WTC11 (cell line): ENCODE data around the gene HDLBP.

Experiments
- ATF1 ChIP-seq: sonication (generic); formaldehyde crosslinking; IDR thresholded peaks from 2 replicates; pipeline ENCODE4 v1.8.1; 2023; ENCODE audit warnings: mild to moderate bottlenecking, moderate library complexity, missing genetic modification reagents
- CBFB ChIP-seq: sonication (generic); formaldehyde crosslinking; IDR thresholded peaks from 2 replicates; pipeline ENCODE4 v1.8.1; 2022; ENCODE audit warnings: mild to moderate bottlenecking, low read depth, missing genetic modification reagents
- CREB1 ChIP-seq: sonication (generic); formaldehyde crosslinking; IDR thresholded peaks from 2 replicates; pipeline ENCODE4 v1.8.0; 2023; ENCODE audit warnings: mild to moderate bottlenecking, missing genetic modification reagents
- CTCF ChIP-seq: fragments of 200-600 bp; IDR thresholded peaks from 2 replicates; pipeline ENCODE4 v1.8.0; 2022; ENCODE audit warnings: antibody characterized with exemption
- NR2C2 ChIP-seq: sonication (generic); formaldehyde crosslinking; IDR thresholded peaks from 2 replicates; pipeline ENCODE4 v1.8.0; 2022; ENCODE audit warnings: mild to moderate bottlenecking, missing genetic modification reagents
- PREB ChIP-seq: sonication (generic); formaldehyde crosslinking; IDR thresholded peaks from 2 replicates; pipeline ENCODE4 v1.8.1; 2022; ENCODE audit warnings: mild to moderate bottlenecking, missing genetic modification reagents, moderate library complexity, borderline replicate concordance
- SP1 ChIP-seq: sonication (generic); formaldehyde crosslinking; conservative IDR thresholded peaks from 2 replicates; pipeline ENCODE4 v1.8.1; 2022; ENCODE audit warnings: missing genetic modification reagents
- ZNF219 ChIP-seq: sonication (generic); formaldehyde crosslinking; IDR thresholded peaks from 2 replicates; pipeline ENCODE4 v1.8.0; 2023; ENCODE audit warnings: missing genetic modification reagents, mild to moderate bottlenecking, borderline replicate concordance
- ZNF263 ChIP-seq: sonication (generic); formaldehyde crosslinking; IDR thresholded peaks from 2 replicates; pipeline ENCODE4 v1.8.1; 2022; ENCODE audit warnings: low read depth, mild to moderate bottlenecking, moderate library complexity, missing genetic modification reagents
- TF ChIP-seq, protein P1 (sequence below): sonication (generic); formaldehyde crosslinking; IDR thresholded peaks from 2 replicates; pipeline ENCODE4 v1.8.1; 2022; ENCODE audit warnings: low read depth, mild to moderate bottlenecking, moderate library complexity, missing genetic modification reagents, borderline replicate concordance

GRCh38 chr2:241289597-241289996, 25.9 kb downstream of the HDLBP start:
- TF ChIP-seq CTCF = no peak
- no peak for TF ChIP-seq NR2C2 (CRISPR knock-in tag)
- no peak for TF ChIP-seq SP1 (CRISPR knock-in tag)
- TF ChIP-seq ZNF263 = no peak
- TF ChIP-seq, protein P1, sequence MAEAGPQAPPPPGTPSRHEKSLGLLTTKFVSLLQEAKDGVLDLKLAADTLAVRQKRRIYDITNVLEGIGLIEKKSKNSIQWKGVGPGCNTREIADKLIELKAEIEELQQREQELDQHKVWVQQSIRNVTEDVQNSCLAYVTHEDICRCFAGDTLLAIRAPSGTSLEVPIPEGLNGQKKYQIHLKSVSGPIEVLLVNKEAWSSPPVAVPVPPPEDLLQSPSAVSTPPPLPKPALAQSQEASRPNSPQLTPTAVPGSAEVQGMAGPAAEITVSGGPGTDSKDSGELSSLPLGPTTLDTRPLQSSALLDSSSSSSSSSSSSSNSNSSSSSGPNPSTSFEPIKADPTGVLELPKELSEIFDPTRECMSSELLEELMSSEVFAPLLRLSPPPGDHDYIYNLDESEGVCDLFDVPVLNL = no peak
- TF ChIP-seq ATF1 (CRISPR knock-in tag) = no peak
- no peak for TF ChIP-seq ZNF219 (CRISPR knock-in tag)
- no peak for TF ChIP-seq CREB1
- no peak for TF ChIP-seq CBFB (CRISPR knock-in tag)
- no peak for TF ChIP-seq PREB
